Left colon (tissue), 2 donors: ENCODE results near the gene CREB5. TPM values are rescaled to one million over a fixed set of nuclear protein-coding genes. Genes with fewer than 3 reads are reported as not detected.
"Not testable (repeated sequence)": the region's sequence is repeated elsewhere in the genome, so short reads cannot be mapped to it uniquely, and the experiment has no call there.

Experiments
- ATAC-seq: fragments of 200-7000 bp; cut with Tn5 transposase; one replicate; pipeline ENCODE4 v1.9.1; 2020; ENCODE audit warnings: mild to moderate bottlenecking, moderate library complexity
- DNase-seq, 2 donors: peaks; one replicate each; pipeline ENCODE4 v3.0.0-alpha.2; 2020
- intact Hi-C, 2 donors: fragments of 100-400 bp; cut with DNase I in 1 of 2; cut with micrococcal nuclease in 1 of 2; formaldehyde crosslinking; loops; one replicate each; pipeline versions ENCODE4 v1.11.2 to v1.14.0; 2022; cut with DNase I, micrococcal nuclease
- total RNA-seq, 2 donors: library from RNA; stranded (reverse); fragmentation: NEBNext Ultra II Directional; extraction: Animal tissue kit (Norgen Biotek cat#: 25700); gene quantifications; one replicate each; pipeline ENCODE4 v1.2.1, GENCODE V29; 2021
- donor health status: DM: no; HTN: no; CAD: no.
- donor health status: DM: yes; HTN: yes; CAD: no.

The CREB5 gene
- total RNA-seq, 2 donors from 2014 or later: 1.8 to 2.4 TPM

DNA sequence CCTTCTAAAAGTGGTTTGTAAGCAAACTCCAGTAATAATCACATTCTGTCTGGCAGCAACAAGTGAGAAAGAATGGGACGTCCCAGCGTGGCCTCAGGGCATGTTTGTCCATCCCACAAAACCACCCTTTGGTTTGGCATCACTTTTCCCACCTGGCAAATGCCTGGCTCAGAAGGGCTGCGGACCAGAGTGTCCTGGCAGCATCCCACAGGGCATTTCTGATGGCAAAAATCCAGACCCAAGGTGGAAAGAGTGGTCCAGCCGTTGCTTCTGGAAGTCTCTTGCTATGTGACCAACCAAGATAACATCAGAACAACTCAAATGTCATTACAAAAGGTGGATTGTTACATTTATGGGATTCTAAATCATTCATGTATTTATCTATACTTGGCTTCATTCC, 174.4 kb downstream of the CREB5 start:
- DNase-seq (no peak), ATAC-seq (no peak)
- intact Hi-C loops: no loop called here

DNA sequence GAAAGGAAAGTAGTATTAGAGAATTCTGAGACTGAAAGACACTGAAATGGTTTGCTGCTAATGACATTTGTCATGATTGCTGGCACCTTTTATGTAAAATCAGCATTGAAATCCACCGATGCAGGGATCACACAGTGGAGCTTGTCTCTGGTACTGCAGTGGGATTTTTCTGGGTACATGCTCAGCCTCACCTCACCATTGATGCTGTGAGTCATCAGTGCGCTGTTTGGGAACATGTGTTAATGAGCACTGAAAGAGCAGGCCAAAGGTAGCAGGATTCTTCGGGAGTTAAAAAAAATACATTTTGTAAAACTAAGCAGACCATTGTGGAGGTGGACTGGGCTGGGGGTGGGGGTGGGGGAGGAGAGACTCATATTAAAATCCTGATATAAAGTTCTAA, 174.9 kb downstream of the CREB5 start:
- intact Hi-C loops: no loop called here
- DNase-seq: no peak
- ATAC-seq: no peak

DNA sequence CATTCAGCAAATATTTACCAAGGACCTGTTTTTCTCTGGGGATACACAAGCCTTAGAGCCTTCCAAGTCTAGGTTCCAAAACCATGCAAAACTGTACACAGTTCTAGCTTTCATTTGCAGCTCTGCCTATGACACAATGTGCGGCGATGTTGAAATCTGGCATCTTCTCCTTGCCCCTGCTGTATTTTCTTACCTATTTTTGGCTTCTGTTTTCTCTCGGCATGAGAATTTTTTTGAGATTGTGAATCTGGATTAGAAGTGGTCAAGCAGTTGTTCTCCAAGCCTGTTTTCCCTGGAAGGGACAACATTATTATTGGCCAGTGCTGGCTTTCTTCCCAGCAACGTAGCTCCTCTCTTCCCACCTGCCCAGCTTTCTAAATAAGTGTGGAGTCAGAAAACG, 176.3 kb downstream of the CREB5 start:
- ATAC-seq: no peak

DNA sequence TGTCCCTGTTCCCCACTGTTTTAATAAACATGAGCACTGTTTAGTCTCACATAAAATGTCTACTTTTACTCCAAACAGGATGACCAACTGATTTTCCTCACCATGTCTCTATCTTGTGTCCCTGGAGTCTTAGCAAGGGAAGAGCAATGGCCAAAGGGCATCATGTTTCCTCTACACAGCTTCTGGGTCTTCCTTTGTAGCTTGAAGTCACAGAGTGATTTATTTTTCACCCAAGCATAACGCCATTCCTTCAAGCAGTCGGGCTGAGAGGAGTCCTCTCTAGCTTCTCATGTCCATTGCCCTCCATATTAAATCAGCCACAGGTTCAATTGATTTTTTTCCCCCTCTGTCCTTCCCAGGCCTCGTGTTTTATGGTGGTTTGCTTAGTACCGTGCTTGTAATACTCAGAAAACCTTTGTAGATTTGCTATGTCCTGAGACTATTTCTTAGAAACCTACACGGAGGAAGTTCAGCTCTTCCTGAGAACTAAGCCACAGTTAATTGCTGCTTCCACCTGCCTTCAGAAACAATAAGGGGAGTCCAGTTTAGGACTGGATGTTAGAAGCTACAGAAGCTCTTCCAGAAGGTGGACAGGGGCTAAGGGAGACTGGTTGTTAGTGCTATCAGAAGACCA, 178.8 kb downstream of the CREB5 start:
- intact Hi-C loops: no loop called here
- no peak for ATAC-seq

More for the DNA sequence above, 176.3 kb downstream of the CREB5 start:
- no peak for DNase-seq
- intact Hi-C loops: no loop called here

DNA sequence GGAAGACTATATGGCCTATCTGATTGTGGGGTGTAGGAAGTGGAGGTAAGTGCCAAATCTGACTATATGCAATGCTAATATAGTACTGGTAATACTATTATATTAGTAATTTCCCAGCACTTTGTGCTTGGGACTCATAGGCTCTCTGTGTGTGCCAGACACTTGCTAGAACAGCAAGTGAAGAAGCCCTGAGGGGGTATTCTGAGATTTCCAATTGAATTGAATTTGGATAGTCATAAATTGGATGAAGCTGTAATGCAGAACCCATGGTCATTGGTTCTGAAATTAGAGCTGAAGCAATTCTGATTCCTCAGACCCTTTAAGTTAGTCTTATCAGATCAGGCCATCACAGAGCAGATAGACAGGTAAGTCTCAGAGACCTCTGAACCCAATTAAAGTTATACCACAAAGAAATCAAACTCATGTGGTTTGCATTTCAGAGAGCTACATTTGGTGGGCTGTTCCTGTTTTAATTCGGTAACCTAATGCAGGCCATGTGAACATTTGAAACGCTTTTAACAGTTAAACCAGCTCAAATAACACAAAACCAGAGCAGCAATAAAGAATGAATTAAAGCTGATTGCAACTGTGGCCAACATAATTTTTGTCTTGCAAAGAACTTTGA, 179.5 kb downstream of the CREB5 start:
- intact Hi-C loops: no loop called here
- no peak for DNase-seq
- no peak for ATAC-seq

More for the DNA sequence above, 178.8 kb downstream of the CREB5 start:
- DNase-seq: no peak

DNA sequence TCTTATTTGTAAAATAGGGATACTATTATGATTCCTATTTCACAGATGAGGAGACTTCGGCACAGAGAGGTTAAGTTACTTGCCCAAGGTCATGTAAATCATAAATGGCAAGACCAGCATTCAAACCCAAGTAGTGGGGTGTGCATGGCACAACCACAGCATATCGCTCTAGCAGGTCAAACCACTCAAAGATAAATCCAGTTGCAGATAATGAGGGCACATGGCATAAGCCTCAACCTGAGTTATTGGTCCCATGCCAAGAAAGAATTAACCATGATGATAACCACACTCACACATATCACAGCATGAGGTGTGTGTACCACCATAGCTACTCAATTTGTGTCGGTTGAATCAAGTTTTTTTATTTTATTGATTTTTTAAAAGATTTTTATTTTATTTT, 180.5 kb downstream of the CREB5 start:
- no peak for ATAC-seq
- DNase-seq: no peak
- intact Hi-C loops: no loop called here

DNA sequence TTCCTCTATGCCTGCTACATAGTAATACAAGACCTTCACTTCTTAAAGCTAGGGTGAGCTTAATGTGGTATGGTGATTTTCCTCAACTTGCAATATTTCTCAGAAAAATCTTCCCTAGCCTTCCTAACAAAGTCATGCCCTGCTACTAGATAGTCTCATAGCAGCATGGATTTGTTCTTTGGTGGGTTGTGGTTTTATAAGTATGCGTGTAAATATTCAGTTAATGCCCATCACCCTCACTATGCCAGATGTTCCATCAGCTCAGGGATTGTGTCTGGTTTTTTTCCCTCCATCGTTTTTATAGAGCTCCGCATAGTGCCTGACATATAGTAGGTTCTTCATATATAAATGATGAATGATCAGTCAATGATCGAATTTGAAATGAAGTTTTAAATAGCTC, 182.8 kb downstream of the CREB5 start:
- intact Hi-C loops: no loop called here
- ATAC-seq (no peak), DNase-seq (no peak)

DNA sequence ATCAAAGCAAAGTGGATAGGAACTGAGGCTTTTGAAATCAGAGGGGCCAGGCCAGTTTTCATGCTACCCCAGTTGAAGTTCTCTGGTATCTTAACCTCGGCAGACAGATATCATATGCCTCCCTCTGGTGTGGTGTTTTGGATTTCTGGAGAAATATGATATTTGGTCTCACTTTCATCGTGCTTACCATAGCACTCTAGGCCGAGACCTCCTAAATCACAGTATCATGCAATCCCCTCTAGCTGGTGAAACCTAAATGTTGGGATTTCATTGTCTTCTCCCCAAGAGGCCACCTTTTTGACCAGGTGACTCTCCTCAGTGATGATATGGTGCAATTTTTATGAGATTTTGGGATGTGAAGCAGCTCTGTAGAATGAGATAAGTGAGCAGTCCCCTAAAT, 183.5 kb downstream of the CREB5 start:
- ATAC-seq: no peak

DNA sequence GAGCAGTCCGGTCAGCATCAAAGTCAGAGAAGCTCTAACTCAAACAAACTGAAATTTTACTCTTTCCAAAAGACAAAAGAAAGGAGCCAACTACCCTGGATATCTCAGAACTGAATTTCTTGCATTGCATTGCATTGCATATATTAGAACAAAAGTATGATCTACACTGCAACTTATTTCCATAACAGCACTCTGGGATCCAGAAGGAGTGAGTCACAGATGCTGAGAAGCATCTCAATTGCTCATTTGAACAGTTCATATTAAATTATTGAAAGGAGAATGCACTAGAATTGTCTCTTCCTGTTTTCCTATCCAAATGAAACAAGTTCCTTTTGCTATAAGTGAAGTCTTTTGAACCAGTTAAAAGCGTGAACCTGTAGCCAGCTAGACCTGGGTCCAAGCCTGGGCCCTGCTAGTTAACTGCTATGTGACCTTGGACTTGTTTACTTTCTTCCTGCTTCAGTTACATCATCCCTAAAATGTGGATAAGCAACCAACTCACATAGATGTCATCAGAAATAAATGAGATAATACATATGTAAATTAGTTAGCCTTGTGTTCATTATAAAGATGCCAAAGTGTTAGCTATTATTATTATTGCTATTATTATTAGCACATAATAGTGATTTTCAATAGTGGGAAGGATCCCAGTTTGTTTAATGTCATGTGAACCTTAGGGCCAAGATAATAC, 184.1 kb downstream of the CREB5 start:
- ATAC-seq (no peak), DNase-seq (no peak)
- intact Hi-C loops: no loop called here

More for the DNA sequence above, 183.5 kb downstream of the CREB5 start:
- intact Hi-C loops: no loop called here
- DNase-seq: no peak

DNA sequence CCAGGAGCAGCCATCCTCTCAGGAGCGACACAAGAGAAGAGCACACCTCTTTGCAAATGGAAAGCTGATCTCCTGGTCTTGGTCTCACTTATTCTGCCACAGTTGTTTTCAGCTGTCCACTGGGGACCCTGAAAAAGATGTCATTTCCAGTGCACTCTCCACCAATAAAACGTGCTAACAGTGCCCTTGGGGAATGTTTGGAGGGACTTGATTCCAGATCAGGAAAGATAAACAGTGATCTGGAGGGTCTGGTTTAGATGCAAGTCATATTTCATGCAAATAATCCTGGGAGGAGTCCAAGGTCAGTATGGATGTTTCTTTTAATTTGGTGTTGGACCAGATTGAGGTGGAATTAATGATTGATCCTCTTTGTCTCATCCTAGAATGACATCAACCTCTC, 185.0 kb downstream of the CREB5 start:
- DNase-seq: no peak
- intact Hi-C loops: no loop called here
- ATAC-seq: no peak

DNA sequence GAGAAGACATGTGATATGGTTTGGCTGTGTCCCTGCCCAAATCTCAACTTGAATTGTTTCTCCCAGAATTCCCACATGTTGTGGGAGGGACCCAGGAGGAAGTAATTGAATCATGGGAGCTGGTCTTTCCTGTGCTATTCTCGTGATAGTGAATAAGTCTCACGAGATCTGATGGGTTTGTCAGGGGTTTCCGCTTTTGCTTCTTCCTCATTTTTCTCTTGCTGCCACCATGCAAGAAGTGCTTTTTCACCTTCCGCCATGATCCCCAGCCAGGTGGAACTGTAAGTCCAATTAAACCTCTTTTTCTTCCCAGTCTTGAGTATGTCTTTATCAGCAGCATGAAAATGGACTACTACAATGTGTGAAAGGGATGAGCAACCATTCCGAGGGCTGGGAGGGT, 185.7 kb downstream of the CREB5 start:
- ATAC-seq, DNase-seq, intact Hi-C loops: not testable (repeated sequence)

DNA sequence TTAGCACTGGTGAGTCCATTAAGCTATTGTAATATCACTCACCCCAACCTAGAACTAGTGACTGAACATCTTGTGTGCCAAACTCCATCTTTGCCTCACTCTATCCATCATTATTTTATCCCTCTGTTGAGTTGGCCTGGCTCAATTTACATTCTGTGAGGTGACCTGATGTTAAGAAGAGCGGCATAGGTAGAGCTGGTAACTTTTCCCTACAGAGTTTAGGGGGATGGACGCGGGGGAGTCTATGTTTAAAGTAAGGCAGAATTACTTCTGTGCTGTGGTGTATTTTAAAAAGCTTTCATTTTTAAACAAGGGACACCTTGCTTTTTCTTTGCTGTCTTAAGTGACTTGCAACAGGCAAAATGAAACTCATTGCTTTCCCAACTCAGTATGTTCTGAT, 186.3 kb downstream of the CREB5 start:
- no peak for DNase-seq
- ATAC-seq: no peak
- intact Hi-C loops: no loop called here

DNA sequence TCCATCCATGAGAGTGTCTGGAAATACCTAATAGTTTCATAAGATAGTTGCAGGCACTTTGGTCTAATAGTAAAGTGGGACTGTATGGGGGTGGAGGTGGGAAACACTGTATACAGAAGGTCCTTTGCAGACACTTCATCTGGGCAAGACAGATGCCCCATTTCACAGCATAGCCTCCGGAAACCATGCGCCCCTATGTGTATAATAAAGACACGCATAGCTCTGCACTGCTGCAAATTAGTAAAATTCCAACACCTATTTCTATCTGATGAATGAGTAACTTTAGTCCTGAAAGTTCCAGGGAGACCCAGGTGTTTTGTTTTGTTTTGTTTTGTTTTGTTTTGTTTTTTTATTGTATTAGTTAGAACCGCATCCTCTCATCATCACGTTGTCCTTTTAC, 187.1 kb downstream of the CREB5 start:
- intact Hi-C loops: no loop called here
- no peak for ATAC-seq

DNA sequence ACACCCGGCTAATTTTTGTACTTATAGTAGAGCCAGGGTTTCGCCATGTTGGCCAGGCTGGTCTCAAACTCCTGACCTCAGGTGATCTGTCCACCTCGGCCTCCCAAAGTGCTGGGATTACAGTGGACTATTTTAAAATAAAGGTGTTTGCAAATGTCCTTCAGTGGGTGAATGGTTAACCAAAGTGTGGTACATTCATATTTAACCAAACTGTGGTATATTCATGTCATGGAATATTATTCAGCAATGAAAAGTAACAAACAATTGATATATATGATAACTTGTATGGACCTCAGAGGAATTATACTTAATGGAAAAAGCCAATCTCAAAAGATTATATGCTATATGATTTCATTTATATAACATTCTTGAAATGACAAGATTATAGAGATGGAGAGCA, 190.0 kb downstream of the CREB5 start:
- no peak for ATAC-seq
- intact Hi-C loops: no loop called here

More for the DNA sequence above, 187.1 kb downstream of the CREB5 start:
- DNase-seq: no peak

DNA sequence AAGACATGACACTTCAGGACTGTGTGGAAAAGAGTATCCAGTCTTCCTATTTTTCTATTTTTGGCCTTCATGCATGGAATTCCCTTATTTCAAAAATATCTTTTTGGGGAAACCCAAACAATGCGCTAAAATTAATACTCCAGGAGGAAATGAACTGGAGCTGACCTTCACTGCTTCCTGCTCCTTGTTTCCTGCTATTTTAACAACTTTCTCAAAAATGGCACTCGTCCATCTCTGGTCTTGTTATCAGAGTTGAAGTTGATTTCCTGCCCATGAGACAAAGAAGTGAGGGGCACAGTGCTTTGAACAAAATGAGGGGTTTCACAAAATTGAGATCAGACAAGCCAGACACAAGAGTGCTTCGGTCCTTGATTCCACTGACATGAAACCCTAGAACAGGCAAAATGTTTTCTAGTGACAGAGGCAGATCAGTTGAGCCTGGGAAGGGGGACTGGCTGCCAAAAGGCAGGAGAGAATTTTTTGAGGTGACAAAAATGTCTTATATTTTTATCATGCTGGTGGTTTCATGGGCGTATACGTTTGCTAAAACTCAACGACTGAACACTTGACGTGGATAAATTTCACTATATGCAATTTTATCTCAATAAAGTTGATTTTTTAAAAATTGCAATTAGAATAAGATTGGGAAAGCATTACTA, 193.2 kb downstream of the CREB5 start:
- DNase-seq (no peak), ATAC-seq (no peak)
- intact Hi-C loops: no loop called here

More for the DNA sequence above, 190.0 kb downstream of the CREB5 start:
- no peak for DNase-seq

DNA sequence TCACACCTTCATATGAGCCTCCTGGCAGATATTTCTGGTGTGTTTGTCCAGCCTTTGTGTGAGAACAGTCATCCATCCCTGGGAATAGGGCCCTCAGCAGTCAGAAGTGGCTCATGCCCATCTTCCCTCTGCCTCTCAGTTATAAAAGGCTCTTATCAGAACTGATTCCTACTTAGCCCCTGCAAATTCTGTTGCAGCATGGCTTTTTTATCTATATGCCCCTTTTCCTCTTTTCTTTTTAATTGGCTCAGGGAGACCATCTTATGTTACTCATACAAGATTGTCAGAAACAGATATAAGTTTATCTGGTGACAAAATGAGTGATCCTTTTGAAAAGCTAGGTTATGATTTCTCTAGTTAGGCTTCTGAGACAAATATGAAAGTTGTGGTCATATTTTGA, 194.1 kb downstream of the CREB5 start:
- intact Hi-C loops: no loop called here
- DNase-seq: no peak
- ATAC-seq: no peak

DNA sequence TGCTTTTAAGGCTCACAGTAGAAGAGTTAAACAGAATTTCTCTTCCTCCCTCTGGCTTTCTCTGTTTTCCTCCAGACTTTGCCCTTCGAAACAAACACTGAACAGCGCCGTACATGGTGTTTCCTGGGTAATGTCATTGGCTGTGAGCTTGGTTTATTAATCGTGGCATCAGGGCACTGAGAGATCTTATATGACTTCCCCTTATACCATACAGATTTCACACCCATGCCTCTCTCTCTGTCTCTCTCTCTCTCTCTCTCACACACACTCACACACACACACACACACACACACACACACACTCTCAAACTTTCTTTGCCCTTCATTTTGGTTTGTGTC, 195.5 kb downstream of the CREB5 start:
- no peak for DNase-seq
- ATAC-seq: peak; percentile 24
- intact Hi-C loops: no loop called here

DNA sequence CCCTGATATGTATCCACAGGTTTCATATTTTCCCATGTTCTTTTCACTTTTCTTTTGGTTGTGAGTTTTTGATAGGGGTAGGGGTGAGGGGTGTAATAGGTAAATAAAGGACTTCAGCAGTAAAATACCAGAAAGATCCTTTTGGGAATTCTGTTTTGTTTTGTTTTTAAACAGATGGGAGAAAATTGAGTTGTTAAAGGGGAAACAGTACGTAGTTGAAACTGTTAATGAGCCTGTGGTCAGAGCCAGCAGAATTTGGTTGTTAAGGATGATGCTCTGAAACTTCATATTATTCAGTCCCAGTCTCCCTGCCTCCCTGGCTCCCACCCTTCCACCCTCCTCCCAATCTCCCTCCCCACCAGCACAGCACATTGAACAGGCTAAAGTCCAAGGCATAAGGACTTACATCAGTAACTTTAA, 195.9 kb downstream of the CREB5 start:
- intact Hi-C loops: no loop called here
- ATAC-seq: no peak

DNA sequence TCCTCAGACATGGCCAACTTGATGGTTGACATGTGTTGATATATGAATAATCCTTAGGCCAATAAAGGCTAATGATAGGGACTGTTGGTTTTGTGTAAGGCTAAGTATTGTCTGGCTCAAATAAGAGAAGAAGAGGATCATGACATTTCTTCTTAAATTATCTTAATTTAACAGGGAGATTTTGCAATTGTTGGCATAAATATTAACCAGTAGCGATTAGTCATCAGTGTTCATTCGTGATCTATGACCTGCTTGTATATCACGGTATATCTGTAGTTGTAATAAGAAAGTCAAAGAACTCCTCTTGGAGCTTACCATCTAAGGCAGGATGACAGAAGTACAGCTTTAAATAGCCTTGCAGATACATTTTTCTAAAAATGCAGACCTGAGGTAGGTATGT, 196.4 kb downstream of the CREB5 start:
- ATAC-seq (no peak), DNase-seq (no peak)
- intact Hi-C loops: no loop called here

More for the DNA sequence above, 195.9 kb downstream of the CREB5 start:
- DNase-seq: no peak

DNA sequence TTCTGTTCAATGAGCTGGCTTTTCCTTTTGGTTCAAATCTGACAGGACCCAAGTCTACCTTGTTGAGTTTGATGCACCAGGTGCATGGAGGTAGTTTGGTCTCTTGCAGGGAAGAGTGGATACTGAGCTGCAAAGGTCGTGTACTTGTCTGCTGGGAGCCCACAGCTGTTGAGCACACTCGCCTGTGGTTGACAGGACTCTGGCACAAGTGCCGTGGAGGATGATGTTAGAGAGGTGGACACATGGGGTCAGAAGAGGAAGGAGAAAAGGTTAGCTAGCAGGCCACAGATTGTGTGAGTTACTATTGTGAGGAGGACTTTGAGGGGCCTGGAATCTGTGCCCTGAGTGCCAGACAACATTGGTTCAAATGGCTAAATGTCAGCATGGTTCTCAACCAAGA, 197.3 kb downstream of the CREB5 start:
- intact Hi-C loops: no loop called here
- no peak for ATAC-seq
- no peak for DNase-seq
